ENCODE measurements around the gene APOF.
"Not testable (repeated sequence)": the region's sequence is repeated elsewhere in the genome, so short reads cannot be mapped to it uniquely, and the experiment has no call there.

Gene APOF, protein sequence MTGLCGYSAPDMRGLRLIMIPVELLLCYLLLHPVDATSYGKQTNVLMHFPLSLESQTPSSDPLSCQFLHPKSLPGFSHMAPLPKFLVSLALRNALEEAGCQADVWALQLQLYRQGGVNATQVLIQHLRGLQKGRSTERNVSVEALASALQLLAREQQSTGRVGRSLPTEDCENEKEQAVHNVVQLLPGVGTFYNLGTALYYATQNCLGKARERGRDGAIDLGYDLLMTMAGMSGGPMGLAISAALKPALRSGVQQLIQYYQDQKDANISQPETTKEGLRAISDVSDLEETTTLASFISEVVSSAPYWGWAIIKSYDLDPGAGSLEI

DNA sequence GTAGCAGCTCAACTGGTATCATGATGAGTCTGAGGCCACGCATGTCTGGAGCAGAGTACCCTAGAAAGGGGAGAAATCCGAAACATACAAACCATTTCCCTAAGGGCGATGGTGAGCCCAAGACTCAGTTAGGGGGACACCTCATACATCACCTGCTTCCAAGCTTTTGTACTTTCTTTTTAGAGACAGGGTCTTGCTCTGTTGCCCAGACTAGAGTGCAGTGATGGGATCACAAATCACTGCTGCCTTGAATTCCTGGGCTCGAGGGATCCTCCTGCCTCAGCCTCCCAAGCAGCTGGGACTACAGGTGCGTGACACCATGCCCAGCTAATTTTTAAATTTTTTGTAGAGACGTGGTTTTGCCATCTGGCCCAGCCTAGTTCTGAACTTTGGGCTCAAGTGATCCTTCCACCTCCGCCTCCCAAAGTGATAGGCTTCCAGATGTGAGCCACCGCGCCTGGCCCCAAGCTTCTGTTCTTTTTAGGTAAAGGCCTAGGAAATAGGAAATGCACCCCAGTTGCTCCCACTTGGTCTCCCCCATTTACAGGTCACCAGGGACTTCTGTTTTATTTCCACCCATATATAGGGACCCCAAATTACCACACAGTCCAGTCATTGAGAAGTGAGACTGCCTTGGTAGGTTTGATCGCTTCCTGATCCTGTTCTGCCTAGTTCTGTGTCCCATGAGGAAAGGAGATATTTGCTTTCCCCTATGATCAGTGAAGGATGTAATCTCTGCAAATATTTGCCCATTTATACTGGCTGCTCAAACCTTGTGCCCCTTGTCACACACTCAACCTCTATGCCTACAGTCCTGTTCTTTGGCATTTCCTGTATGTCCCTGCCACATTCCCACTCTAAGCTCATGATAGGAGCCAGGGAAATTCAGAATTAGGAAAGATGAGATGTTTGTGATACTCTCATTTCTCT is at the start of gene APOF:
TSS of gene APOF (minus strand) at position 728 of the 930 bp plus-strand sequence. CDS start at position 616, 112 bp downstream.
- TF ChIP-seq, protein P1, sequence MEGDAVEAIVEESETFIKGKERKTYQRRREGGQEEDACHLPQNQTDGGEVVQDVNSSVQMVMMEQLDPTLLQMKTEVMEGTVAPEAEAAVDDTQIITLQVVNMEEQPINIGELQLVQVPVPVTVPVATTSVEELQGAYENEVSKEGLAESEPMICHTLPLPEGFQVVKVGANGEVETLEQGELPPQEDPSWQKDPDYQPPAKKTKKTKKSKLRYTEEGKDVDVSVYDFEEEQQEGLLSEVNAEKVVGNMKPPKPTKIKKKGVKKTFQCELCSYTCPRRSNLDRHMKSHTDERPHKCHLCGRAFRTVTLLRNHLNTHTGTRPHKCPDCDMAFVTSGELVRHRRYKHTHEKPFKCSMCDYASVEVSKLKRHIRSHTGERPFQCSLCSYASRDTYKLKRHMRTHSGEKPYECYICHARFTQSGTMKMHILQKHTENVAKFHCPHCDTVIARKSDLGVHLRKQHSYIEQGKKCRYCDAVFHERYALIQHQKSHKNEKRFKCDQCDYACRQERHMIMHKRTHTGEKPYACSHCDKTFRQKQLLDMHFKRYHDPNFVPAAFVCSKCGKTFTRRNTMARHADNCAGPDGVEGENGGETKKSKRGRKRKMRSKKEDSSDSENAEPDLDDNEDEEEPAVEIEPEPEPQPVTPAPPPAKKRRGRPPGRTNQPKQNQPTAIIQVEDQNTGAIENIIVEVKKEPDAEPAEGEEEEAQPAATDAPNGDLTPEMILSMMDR (IDR thresholded peaks at IDR 0.05; ENCODE audit: insufficient read depth, low read depth, low read length, missing control alignments): no peak
- DNase-seq (ENCODE audit: low read depth): no peak
- no peak within 1 kb of the TSS for H3K4me3 ChIP-seq (ENCODE audit: low read length)

- TF ChIP-seq, protein P1 (IDR thresholded peaks at IDR 0.05; ENCODE audit: insufficient read depth, low read depth, low read length, missing control alignments): no peak
Measured at GRCh38 chr12:56411781-56412639, 49.4 kb upstream of the APOF start.

DNA sequence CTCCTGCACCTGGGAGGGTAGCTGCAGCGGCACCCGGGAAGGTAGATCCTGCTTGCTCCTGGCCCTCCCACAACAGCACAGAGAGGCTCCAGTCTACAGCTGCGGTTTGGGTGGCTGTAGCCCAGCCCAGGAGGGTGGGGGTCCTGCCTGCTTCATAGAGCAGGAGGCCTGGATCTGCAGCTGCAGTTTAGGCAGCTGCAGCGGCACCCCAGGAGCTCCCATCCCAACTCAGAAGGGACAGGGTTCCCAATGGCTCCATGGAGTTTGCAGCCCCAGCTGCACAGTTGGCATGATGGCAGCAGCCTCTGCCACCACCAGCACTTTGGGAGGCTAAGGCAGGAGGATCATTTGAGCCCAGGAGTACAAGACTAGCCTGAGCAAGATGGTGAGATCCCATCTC is 48.1 kb upstream of the APOF start:
- no peak overlapping the region for H3K4me3 ChIP-seq (ENCODE audit: low read length)
- TF ChIP-seq, protein P1 (IDR thresholded peaks at IDR 0.05; ENCODE audit: insufficient read depth, low read depth, low read length, missing control alignments): no peak
- DNase-seq (ENCODE audit: low read depth): no peak

More at GRCh38 chr12:56411781-56412639, 49.4 kb upstream of the APOF start:
- no peak for DNase-seq (ENCODE audit: low read depth)
- no peak overlapping the region for H3K4me3 ChIP-seq (ENCODE audit: low read length)

GRCh38 chr12:56408799-56409417 is 46.3 kb upstream of the APOF start:
- no peak overlapping the region for H3K4me3 ChIP-seq (ENCODE audit: low read length)
- TF ChIP-seq, protein P1 (IDR thresholded peaks at IDR 0.05; ENCODE audit: insufficient read depth, low read depth, low read length, missing control alignments): no peak
- no peak for DNase-seq (ENCODE audit: low read depth)

DNA sequence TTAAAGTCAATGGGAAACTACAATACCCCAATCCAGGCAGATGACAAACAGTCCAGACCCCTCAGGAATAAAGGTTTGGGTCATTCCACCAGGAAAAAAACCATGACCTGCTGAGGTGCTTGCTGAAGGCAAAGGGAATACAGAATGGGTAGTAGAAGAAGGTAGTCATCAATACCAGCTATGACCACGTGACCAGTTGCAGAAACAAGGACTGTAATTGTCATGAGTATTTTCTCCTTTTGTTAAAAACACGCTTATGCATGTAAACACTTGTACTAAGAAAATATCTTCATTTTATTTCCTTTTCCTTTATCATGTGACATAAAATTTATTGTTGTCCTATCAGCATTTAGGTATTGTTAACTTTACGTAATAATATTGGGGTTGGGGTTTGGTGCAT is 41.6 kb upstream of the APOF start:
- not testable (repeated sequence) for DNase-seq (ENCODE audit: low read depth); H3K4me3 ChIP-seq (ENCODE audit: low read length)

DNA sequence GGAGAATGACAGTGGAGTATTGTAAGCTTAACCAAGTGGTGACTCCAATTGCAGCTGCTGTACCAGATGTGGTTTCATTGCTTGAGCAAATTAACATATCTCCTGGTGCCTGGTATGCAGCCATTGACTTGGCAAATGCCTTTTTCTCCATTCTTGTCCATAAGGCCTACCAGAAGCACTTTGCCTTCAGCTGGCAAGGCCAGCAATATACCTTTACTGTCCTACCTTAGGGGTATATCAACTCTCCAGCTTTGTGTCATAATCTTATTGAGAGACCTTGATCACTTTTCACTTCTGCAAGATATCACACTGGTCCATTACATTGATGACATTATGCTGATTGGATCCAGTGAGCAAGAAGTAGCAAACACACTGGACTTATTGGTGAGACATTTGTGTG is 39.0 kb upstream of the APOF start:
- not testable (repeated sequence) for DNase-seq (ENCODE audit: low read depth); H3K4me3 ChIP-seq (ENCODE audit: low read length)

DNA sequence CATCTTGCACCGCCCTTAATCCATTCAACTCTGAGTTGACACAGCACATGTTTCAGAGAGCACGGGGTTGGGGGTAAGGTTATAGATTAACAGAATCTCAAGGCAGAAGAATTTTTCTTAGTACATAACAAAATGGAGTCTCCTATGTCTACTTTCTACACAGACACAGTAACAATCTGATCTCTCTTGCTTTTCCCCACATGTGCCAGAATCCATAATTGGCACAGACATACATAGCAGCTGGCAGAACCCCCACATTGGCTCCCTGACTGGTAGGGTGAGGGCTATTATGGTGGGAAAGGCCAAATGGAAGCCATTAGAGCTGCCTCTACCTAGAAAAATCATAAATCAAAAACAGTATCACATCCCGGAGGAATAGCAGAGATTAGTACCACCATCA is 38.5 kb upstream of the APOF start:
- not testable (repeated sequence) for H3K4me3 ChIP-seq (ENCODE audit: low read length); DNase-seq (ENCODE audit: low read depth)

- not testable (repeated sequence) for DNase-seq (ENCODE audit: low read depth)
Measured at GRCh38 chr12:56399466-56399865, 36.8 kb upstream of the APOF start.

More at GRCh38 chr12:56399466-56399865, 36.8 kb upstream of the APOF start:
- not testable (repeated sequence) for H3K4me3 ChIP-seq (ENCODE audit: low read length)

All from epithelial cell of esophagus (primary cell).